CD4-positive, alpha-beta T cell treated with Interleukin-10 for 1 hour (primary cell): ENCODE results near the gene SFT2D1.

Source experiments
- DNase-seq: peaks from one replicate; pipeline ENCODE4 v3.0.0-alpha.2; 2020

SFT2D1 gene

DNA sequence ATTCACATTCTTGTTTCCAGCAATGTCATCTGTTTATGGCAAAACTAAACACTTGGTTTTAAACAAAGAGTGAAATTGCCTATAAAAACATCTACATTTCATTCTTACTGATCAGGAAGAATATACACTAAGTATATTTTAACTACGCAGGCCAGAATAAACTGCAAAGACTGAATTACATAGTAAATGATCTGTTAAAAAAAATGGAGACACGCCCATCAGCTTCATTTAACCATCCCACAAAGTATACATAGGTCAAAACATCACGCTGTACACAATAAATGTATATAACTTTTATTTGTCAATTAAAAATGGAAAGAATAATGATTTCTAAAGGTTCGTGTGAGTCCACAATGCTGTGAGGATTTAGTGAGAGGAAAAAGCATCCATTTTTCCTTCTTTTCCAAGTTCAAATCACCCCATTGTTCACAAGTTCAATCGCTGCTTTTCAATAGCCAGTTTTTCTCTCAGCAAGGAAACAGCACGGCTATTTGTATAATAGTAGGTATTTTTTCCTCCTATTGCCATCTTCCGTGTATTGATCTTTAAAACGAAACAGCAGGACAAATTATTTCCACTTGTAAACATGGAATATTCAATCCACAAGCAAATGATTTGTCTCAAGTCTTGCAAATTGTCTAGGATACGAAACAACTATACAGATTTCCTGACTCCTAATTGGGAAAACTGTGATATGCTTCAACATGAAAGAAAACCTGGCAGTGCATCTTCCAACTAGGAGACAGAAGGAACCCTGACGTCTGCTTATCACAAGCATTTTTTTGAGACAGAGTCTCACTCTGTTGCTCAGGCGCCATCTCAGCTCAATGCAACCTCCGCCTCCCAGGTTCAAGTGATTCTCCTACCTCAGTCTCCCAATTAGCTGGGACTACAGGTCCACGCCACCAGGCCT lies 10.6 kb downstream of the SFT2D1 start:
- no peak for DNase-seq

DNA sequence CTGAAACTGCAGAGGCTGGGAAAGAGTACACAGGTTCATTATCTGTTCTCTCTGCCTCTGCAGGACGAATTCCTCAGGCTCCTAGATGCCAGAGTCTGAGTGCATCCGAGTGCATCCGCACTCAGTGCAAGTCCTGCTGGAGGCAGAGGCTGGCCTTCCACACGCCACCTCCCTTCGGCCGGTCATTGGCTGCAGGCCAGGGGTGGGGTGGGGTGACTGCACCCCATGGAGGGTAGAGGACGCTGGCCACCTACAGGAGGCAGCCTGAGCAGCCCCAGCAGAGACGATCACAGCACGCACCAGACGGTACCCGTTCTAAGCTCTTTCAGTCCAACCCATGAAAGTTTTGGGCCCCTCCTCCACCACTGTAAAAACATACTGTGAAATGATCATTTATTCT lies 11.7 kb downstream of the SFT2D1 start:
- DNase-seq = no peak

- no peak for DNase-seq
Measured at GRCh38 chr6:166325383-166326042, 16.8 kb downstream of the SFT2D1 start.

DNA sequence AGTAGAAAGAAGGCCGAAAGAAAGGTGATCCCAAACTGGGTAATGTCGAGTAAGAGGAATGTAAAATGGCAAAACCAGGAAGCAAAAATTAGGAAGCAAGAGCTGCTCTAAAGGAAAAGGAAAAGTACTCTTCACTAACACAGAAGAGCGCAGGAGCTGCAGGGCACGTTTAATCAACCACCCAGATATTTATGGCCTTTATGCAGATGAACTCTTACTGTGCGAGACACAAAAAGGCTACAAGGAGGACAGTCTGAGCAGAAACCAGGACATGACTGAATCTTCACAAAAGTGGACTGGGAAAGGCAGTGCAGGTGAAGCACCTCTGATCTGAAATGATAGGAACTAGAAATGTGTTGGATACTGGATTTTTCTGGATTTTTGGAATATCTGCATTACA lies 18.9 kb downstream of the SFT2D1 start:
- DNase-seq = no peak

- no peak for DNase-seq
Measured at GRCh38 chr6:166318649-166319600, 23.4 kb downstream of the SFT2D1 start.

DNA sequence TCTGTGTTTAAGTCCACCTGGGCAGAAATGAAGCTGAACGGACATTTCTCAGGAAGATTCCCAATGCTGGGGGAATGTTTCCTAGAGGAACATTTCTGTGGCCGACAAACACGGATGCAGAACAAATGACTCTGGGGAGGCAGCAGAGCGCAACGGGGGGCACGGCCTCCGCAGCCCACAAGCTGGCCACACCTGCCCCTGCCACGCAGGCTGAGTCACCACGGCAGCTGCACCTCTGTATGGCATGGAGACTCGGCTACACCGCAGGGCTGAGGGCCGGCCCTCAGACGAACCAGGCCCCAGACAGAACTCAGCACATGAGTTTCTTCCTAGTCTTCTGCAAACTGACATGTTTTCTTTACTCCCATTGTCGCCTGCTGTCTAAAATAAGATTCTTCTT lies 24.1 kb downstream of the SFT2D1 start:
- DNase-seq = no peak

GRCh38 chr6:166317261-166318212 lies 24.8 kb downstream of the SFT2D1 start:
- DNase-seq = no peak

DNA sequence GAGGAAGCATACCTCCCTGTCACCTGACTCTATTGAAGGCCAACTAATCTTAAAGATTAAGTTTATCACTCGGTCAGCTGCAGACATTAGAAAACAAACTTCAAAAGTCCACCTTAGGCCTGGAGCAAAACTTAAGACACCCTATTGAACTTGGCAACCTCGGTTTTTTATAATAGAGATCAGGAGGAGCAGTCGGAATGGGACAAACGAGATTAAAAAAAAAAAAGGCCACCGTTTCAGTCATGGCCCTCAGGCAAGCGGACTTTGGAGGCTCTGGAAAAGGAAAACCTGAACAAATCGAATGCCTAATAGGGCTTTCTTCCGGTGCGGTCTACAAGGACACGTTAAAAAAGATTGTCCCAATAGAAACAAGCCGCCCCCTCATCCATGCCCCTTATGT lies 26.9 kb downstream of the SFT2D1 start:
- DNase-seq = no peak

- no peak for DNase-seq
Measured at GRCh38 chr6:166314454-166314853, 27.9 kb downstream of the SFT2D1 start.

GRCh38 chr6:166313255-166314070 lies 28.9 kb downstream of the SFT2D1 start:
- peak; percentile 57 for DNase-seq

- DNase-seq = no peak
Measured at GRCh38 chr6:166312832-166313231, 29.5 kb downstream of the SFT2D1 start.

GRCh38 chr6:166310634-166311033 lies 31.7 kb downstream of the SFT2D1 start:
- DNase-seq = no peak

- no peak for DNase-seq
Measured at GRCh38 chr6:166309977-166310376, 32.4 kb downstream of the SFT2D1 start.

DNA sequence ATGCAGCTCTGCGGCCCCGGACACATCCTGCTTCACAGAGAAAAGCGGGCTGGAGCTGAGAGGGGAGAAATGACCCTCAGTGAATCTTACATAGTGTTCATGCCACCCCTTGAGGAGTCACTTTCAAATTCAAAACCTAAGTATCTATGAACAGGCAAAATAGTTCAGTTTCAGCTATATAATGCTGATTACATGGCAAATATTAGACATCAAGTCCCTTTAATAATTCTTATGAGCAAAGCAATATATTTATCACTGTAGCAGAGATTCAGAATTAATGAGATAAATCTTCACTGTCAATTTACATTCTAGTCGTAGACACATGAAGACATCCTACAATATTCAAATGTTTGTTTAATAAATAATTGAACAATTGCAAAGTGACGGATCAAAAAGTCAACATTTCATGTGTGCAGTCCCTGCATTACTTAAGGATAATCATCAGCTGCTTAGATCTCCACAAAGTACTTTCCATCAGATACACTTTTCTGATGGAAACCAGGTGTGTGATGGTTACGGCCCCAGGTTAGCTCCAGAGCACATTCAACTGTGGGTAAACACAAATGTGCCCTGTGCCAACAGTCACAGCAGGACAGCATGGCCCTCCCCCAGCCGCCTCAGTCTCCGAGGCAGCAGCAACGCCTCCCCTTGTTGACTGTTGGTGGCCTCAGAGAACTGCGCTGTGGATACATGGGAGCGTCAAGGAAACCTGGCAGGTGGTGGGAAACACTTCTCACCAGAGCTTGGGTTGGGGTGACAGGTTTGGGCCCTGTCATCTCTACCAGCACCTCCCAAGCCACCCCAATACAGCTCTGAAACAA lies 33.4 kb downstream of the SFT2D1 start:
- no peak for DNase-seq

- no peak for DNase-seq
Measured at GRCh38 chr6:166308033-166308768, 34.1 kb downstream of the SFT2D1 start, which contains the start of gene PRR18. TSS of gene PRR18 (minus strand) at chr6:166308392. CDS start at chr6:166308142, 250 bp downstream.

GRCh38 chr6:166307082-166308032 lies 35.0 kb downstream of the SFT2D1 start:
- DNase-seq = no peak

DNA sequence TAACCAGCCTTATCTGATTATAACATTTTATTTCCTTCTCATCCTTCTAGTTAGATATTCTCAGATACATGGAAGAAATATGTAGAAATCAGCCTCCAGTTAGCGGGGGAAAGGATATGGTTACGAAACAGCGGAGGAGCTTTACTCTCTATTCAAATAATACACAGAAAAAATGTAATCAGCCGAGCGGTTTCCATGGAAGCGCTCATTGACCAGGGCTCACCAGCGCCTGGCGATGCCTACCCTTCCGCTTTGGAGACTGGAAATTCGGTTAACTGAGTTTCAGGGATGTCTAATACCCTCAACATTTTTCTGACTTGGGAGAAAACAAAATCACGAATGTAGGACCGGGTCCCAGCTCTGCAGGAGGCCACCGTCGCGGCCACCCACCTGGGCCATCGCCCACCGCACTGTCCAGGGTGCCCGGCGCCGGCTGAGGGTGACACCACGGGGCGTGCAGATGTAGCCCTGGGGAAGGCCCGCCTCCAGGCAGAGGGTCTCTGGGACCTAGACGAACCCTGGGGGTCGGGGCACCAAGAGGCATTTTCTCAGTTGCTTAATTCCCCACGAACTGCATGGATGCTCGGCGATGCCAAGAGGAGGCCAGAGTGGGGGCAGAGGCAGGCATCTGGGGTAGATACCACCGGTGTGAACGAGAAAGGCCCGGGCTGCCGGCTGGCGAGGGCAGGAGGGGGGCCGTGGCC lies 35.8 kb downstream of the SFT2D1 start:
- no peak for DNase-seq
